GM10847 (cell line): ENCODE measurements around the gene COPG2.

Experiments
- POLR2A ChIP-seq: IDR thresholded peaks from 2 replicates; pipeline ENCODE4 v1.6.1; 2011; ENCODE audit not compliant: insufficient read length; ENCODE audit errors: extremely low read depth

Gene COPG2

GRCh38 chr7:130468612-130469011, 199.9 kb downstream of the COPG2 start:
- TF ChIP-seq POLR2A, result no peak

GRCh38 chr7:130463553-130464434, 204.8 kb downstream of the COPG2 start:
- TF ChIP-seq POLR2A, result no peak

GRCh38 chr7:130461272-130461671, 207.3 kb downstream of the COPG2 start:
- no peak for TF ChIP-seq POLR2A

- no peak for TF ChIP-seq POLR2A
These were observed 210.3 kb downstream of the COPG2 start for GRCh38 chr7:130458257-130458656.
